Gastroesophageal sphincter (tissue), 4 donors: Measurements from ENCODE around the gene METTL3. TPM values are rescaled to one million over a fixed set of nuclear protein-coding genes. Genes with fewer than 3 reads are reported as not detected.

ENCODE experiments used
- ATAC-seq: fragments of 150-250 bp; one replicate; pipeline ENCODE4 v1.9.1; 2016; ENCODE audit warnings: mild to moderate bottlenecking, moderate library complexity
- H3K27ac ChIP-seq, 4 donors: fragments of 200-600 bp; sonication (generic) in 3 of 4; 1 replicate in 3 of 4; 2 replicates in 1 of 4; pipeline ENCODE4 v1.5.1; 2016 to 2019
- H3K27me3 ChIP-seq: fragments of 200-600 bp; sonication (generic); one replicate; pipeline ENCODE4 v1.5.1; 2019
- H3K36me3 ChIP-seq, 2 donors: fragments of 200-600 bp; sonication (generic); one replicate each; pipeline ENCODE4 v1.5.1; 2019; ENCODE audit warnings: control low read depth in 1 of 2
- H3K4me1 ChIP-seq, 3 donors: fragments of 200-600 bp; sonication (generic); 1 replicate in 2 of 3; 2 replicates in 1 of 3; pipeline ENCODE4 v1.5.1; 2016 to 2019; ENCODE audit warnings: control low read depth in 2 of 3
- H3K4me3 ChIP-seq, 2 donors: fragments of 200-600 bp; sonication (generic); one replicate each; pipeline ENCODE4 v1.5.1; 2019; ENCODE audit warnings: mild to moderate bottlenecking in 1 of 2, moderate library complexity in 1 of 2
- H3K9me3 ChIP-seq, 3 donors: fragments of 200-600 bp; sonication (generic); one replicate each; pipeline ENCODE4 v1.5.1; 2017 to 2019; ENCODE audit warnings: control low read depth in 2 of 3
- EP300 ChIP-seq: sonication (generic); formaldehyde crosslinking; IDR thresholded peaks from one replicate; pipeline ENCODE4 v1.6.1; 2017; ENCODE audit warnings: antibody characterized with exemption, mild to moderate bottlenecking
- POLR2A ChIP-seq, 2 donors: fragments of 450-650 bp; IDR thresholded peaks; one replicate each; pipeline ENCODE4 v1.6.1; 2017; ENCODE audit warnings: antibody characterized with exemption in 2 of 2, mild to moderate bottlenecking in 2 of 2, moderate library complexity in 1 of 2
- POLR2AphosphoS5 ChIP-seq: sonication (generic); formaldehyde crosslinking; IDR thresholded peaks from one replicate; pipeline ENCODE4 v1.6.1; 2017; ENCODE audit warnings: antibody characterized with exemption
- WGBS, 2 donors: methylation state at CpG; one replicate each; pipeline ENCODE4 v1.1.5; 2018; ENCODE audit warnings: low coverage in 1 of 2; 5-methylcytosine and 5-hydroxymethylcytosine counted together
- total RNA-seq, 4 donors: library from RNA; depleted of rRNA; stranded (reverse); fragments of >200 nt; gene quantifications; one replicate each; pipeline ENCODE4 v1.1.0, GENCODE V29; 2016
- TF ChIP-seq, protein P1 (sequence below), 4 experiments: fragments of 200-600 bp in 2 of 4; fragments of 450-650 bp in 2 of 4; sonication (generic) in 1 of 4; IDR thresholded peaks; one replicate each; pipeline ENCODE4 v1.5.1; 2017 to 2019; ENCODE audit warnings: antibody characterized with exemption in 4 of 4, mild to moderate bottlenecking in 2 of 4, moderate library complexity in 2 of 4

Gene METTL3
- total RNA-seq, 4 donors from 2014 or later = 31.9 to 73.0 (median 48.6) TPM

DNA sequence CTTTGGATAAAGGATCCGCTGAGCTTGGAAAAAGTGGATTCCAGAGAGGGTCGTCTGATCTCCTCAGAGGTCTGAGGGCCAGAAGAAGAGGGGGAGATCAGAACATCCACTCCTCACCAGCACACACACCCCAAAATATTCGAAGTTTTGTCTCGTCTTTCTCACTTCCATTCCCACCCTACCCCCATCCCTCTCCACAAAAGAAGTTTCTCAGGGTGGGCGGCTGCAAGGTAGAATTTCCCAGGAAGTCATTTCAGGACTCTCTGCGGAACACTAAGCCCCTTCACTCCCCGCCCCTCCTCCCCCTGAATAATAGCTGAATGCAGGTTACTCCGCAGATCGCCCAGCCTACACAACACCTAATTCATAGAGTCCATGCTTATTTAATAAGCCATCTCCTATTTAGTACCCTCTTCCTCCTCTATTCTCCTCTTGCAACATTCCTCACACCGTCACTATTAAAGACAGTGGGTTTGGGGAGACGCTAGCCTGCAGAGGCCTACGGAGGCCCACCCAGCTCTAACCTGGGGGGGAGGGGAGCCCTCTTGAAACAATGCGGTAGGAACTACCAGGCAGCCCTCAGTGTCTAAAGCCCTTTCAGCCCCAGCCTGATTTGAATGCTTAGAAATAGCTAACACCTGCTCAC, 15.7 kb upstream of the METTL3 start:
- Histone ChIP-seq H3K36me3 (peaks cover 0 to 21% of the 10 kb centered on the region in 2 donors), H3K27me3 (no peaks in the 10 kb centered on the region), H3K4me1 (peaks cover 0 to 26% (median 6%) of the 10 kb centered on the region in 3 donors), H3K27ac (peak overlapping the region; percentile 22 to 85 (median 82)), H3K4me3 (peak overlapping the region; percentile 71 to 80), H3K9me3 (no peaks in the 10 kb centered on the region)
- ATAC-seq = no peak
- TF ChIP-seq, protein P1, sequence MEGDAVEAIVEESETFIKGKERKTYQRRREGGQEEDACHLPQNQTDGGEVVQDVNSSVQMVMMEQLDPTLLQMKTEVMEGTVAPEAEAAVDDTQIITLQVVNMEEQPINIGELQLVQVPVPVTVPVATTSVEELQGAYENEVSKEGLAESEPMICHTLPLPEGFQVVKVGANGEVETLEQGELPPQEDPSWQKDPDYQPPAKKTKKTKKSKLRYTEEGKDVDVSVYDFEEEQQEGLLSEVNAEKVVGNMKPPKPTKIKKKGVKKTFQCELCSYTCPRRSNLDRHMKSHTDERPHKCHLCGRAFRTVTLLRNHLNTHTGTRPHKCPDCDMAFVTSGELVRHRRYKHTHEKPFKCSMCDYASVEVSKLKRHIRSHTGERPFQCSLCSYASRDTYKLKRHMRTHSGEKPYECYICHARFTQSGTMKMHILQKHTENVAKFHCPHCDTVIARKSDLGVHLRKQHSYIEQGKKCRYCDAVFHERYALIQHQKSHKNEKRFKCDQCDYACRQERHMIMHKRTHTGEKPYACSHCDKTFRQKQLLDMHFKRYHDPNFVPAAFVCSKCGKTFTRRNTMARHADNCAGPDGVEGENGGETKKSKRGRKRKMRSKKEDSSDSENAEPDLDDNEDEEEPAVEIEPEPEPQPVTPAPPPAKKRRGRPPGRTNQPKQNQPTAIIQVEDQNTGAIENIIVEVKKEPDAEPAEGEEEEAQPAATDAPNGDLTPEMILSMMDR (IDR thresholded peaks at IDR 0.05) = no peak
- no peak for TF ChIP-seq EP300
- TF ChIP-seq POLR2A (IDR thresholded peaks at IDR 0.05) = no peak
- TF ChIP-seq POLR2AphosphoS5 = no peak
- 10 to 13% methylated on average over 5 to 13 of the region's 13 CpGs for WGBS, 2 donors

DNA sequence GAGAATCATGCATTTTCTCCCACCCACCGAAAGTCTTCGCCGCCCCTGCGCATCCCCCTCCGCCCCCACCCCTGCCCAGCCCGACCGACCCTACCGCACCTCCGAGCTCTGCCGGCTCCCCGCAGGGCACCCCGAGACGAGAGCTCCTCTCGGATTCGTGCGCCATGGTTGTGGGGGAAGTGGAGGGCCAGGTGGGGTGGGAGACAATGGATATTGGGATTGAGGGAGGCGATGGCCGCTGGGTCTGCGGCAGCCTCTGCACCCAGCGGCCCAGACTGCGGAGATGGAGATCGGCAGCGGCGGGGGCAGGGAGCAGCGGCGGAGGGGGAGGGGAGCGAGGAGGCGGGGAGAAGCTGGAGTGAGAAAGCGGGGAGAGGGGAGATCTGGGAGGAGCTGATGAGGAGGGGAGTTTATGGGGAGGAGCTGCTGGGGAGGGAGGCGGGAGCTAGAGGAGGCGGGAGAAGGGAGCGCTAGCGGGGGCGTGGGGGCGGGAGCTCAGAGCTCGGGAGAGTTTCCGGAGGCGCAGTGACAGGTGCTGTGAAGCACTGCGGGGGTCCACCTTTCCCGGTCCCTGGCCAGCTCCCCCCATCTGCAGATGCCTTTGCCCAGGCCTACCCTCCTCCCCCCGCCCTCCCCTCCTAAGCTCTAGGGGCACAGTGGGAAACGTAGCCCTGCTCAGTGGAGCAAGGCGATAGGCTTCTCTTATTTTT, 15.0 kb upstream of the METTL3 start, which contains the start of gene SALL2:
Gene SALL2 (minus strand): TSS at position 385 of the 710 bp plus-strand sequence. CDS start 219 bp downstream, at position 166.
- no peaks in the 10 kb centered on the region for H3K27me3 ChIP-seq
- H3K27ac ChIP-seq = peak within 1 kb of the TSS; percentile 22 to 85 (median 82)
- no peaks in the 10 kb centered on the region for H3K9me3 ChIP-seq
- peak within 1 kb of the TSS; percentile 71 to 80 for H3K4me3 ChIP-seq
- ATAC-seq = peak; percentile 92
- WGBS, 2 donors = 0% methylated on average over 2 to 10 of the region's 43 CpGs
- peaks cover 0 to 26% (median 6%) of the 10 kb centered on the region in 3 donors for H3K4me1 ChIP-seq
- H3K36me3 ChIP-seq = peaks cover 0 to 21% of the 10 kb centered on the region in 2 donors
- TF ChIP-seq POLR2A (IDR thresholded peaks at IDR 0.05) (no peak), POLR2AphosphoS5 (peak; percentile 39), EP300 (no peak)
- TF ChIP-seq, protein P1 (IDR thresholded peaks at IDR 0.05) = peak in 1 of 4 experiments; percentile 5

DNA sequence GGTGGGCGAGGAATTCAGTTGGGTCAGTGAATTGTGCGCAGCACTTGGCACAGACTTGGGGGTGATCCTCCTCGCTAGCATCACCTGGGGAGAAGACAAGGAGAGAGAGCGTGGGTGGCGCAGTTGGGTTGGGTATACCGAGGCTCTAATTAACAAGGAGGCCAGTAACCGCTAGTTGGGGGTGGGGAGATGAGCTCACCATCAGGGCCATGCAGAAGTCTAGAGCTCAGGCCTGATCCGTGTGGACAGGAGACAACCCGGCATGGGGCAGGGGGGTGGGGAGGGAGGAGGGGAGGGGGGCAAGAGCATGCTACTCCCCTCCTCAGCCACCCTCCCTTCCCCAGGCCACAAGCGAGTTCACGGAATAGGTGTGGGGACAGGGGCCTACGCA, 14.4 kb upstream of the METTL3 start:
- WGBS, 2 donors = 60% methylated on average over 1 of the region's 12 CpGs; no CpG with 5 or more reads in 1 of the 2 donors
- peak overlapping the region; percentile 22 to 85 (median 82) for H3K27ac ChIP-seq

DNA sequence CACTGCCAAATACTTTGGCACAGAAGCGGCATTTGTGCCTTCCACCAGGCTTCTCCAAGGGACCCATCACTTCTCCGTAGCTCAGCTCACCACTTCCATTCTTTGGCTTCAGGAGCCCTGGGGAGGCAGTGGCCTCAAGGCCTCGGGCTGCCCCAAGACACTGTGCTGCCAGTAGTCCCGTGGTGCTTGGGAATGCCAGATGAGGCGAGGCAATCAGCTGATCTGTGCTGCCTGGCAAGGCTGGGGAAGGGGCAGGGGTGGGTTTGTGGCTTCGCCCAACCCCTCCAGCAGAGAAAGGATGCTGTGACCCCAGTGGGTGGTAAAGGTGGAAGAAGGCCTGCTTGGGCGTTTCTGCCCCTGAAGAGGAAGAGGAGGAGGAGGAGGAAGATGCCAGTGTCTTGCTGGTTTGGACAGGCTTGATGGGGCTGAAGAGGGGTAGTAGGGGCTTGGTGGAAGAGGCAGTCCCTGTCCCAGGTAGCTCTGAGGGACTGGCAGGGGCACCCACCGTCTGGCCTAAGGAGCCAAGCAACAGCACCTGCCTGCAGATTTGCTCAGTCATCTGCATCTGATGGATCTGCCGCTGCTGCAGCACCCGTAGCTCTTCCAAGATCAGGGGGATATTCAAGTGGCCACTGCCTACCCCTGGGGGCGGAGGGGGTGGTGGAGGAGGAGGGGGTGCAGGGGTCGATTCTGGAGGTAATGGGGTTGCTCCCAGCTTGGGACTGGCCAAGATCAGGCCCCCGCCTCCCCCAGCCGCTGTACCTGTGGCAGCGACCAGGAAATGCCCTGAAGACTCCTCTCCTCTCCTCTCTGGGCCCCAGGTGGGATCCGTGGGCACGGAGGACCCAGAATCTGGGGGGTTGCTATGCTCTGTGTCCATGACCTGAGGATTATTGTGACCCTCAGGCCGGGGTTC, 13.7 kb upstream of the METTL3 start:
- H3K36me3 ChIP-seq = peaks cover 0 to 21% of the 10 kb centered on the region in 2 donors
- H3K27me3 ChIP-seq = no peaks in the 10 kb centered on the region
- no peaks in the 10 kb centered on the region for H3K9me3 ChIP-seq
- no peak for TF ChIP-seq EP300
- no peak for TF ChIP-seq POLR2AphosphoS5
- TF ChIP-seq, protein P1 (IDR thresholded peaks at IDR 0.05) = no peak
- TF ChIP-seq POLR2A (IDR thresholded peaks at IDR 0.05) = no peak
- no peak for ATAC-seq
- WGBS, 2 donors = 90% methylated on average over 6 of the region's 18 CpGs; no CpG with 5 or more reads in 1 of the 2 donors
- H3K27ac ChIP-seq = peak overlapping the region in 3 of 4 donors; percentile 81 to 85 (median 82)
- H3K4me1 ChIP-seq = peaks cover 0 to 26% (median 6%) of the 10 kb centered on the region in 3 donors
- H3K4me3 ChIP-seq = peak overlapping the region in 1 of 2 donors; percentile 71

More for the DNA sequence above, 14.4 kb upstream of the METTL3 start:
- peak; percentile 31 for ATAC-seq
- peaks cover 0 to 21% of the 10 kb centered on the region in 2 donors for H3K36me3 ChIP-seq
- no peaks in the 10 kb centered on the region for H3K9me3 ChIP-seq
- TF ChIP-seq, protein P1 (IDR thresholded peaks at IDR 0.05) = no peak
- no peak for TF ChIP-seq POLR2A (IDR thresholded peaks at IDR 0.05)
- TF ChIP-seq EP300 = no peak
- no peak for TF ChIP-seq POLR2AphosphoS5
- peak overlapping the region; percentile 71 to 80 for H3K4me3 ChIP-seq
- peaks cover 0 to 26% (median 6%) of the 10 kb centered on the region in 3 donors for H3K4me1 ChIP-seq
- no peaks in the 10 kb centered on the region for H3K27me3 ChIP-seq
